Measurements from ENCODE around the gene ANKRD49.

The ANKRD49 gene

DNA sequence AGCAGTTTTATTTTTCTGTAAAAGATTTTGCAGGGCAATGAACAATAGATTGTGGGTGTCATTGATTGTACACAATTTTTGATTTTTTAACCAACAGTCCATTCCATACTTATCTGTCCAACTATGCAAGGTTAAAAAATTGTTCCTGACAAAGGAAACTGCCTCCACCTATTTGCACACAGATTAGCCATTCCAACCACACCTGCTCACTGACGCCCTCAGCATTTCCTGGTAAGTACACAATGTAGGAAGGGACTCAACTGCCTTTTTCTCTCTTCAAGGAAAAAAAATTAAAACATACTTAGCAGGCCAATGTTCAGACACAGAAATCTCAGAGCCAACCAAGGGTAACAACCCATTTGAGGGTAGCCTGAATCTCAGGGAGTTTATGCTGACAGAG, 45.6 kb downstream of the ANKRD49 start:
- no peaks in the 10 kb centered on the region for H3K79me2 ChIP-seq (ENCODE audit: low read length)
- H3K9me3 ChIP-seq (replicated peaks; ENCODE audit: insufficient read depth, low read length) = no peaks in the 10 kb centered on the region
- peaks cover 10% of the 10 kb centered on the region for H3F3A ChIP-seq (ENCODE audit: insufficient read depth, low read length)
- 0 out of 2 replicates have a peak, but pooled peaks cover 4% of the 10 kb centered on the region for H3K4me1 ChIP-seq (ENCODE audit: low read length)
- no peak overlapping the region for H3K9ac ChIP-seq (ENCODE audit: low read length)
- TF ChIP-seq EZH2 (optimal IDR thresholded peaks at IDR 0.05; ENCODE audit: low read depth, low read length) (no peak), EZH2phosphoT487 (IDR thresholded peaks at IDR 0.05; ENCODE audit: low read length) (no peak)
- TF ChIP-seq, protein P1, sequence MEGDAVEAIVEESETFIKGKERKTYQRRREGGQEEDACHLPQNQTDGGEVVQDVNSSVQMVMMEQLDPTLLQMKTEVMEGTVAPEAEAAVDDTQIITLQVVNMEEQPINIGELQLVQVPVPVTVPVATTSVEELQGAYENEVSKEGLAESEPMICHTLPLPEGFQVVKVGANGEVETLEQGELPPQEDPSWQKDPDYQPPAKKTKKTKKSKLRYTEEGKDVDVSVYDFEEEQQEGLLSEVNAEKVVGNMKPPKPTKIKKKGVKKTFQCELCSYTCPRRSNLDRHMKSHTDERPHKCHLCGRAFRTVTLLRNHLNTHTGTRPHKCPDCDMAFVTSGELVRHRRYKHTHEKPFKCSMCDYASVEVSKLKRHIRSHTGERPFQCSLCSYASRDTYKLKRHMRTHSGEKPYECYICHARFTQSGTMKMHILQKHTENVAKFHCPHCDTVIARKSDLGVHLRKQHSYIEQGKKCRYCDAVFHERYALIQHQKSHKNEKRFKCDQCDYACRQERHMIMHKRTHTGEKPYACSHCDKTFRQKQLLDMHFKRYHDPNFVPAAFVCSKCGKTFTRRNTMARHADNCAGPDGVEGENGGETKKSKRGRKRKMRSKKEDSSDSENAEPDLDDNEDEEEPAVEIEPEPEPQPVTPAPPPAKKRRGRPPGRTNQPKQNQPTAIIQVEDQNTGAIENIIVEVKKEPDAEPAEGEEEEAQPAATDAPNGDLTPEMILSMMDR (IDR thresholded peaks at IDR 0.05; ENCODE audit: low read length) = no peak
- H4K20me1 ChIP-seq (ENCODE audit: insufficient read depth, low read length) = no peaks in the 10 kb centered on the region
- no peak overlapping the region for H3K4me2 ChIP-seq (ENCODE audit: low read depth, low read length)
- H2AFZ ChIP-seq (ENCODE audit: low read length) = no peak overlapping the region
- H3K27me3 ChIP-seq (replicated peaks; ENCODE audit: insufficient read depth, low read length) = no peaks in the 10 kb centered on the region
- H3K9me2 ChIP-seq (replicated peaks; ENCODE audit: insufficient read depth, low read length) = no peaks in the 10 kb centered on the region
- H3K4me3 ChIP-seq (ENCODE audit: low read length) = no peak overlapping the region
- H3K27ac ChIP-seq (ENCODE audit: low read length) = no peak overlapping the region
- no peaks in the 10 kb centered on the region for H3K36me3 ChIP-seq (replicated peaks; ENCODE audit: insufficient read depth, low read length)
- DNase-seq = no peak

DNA sequence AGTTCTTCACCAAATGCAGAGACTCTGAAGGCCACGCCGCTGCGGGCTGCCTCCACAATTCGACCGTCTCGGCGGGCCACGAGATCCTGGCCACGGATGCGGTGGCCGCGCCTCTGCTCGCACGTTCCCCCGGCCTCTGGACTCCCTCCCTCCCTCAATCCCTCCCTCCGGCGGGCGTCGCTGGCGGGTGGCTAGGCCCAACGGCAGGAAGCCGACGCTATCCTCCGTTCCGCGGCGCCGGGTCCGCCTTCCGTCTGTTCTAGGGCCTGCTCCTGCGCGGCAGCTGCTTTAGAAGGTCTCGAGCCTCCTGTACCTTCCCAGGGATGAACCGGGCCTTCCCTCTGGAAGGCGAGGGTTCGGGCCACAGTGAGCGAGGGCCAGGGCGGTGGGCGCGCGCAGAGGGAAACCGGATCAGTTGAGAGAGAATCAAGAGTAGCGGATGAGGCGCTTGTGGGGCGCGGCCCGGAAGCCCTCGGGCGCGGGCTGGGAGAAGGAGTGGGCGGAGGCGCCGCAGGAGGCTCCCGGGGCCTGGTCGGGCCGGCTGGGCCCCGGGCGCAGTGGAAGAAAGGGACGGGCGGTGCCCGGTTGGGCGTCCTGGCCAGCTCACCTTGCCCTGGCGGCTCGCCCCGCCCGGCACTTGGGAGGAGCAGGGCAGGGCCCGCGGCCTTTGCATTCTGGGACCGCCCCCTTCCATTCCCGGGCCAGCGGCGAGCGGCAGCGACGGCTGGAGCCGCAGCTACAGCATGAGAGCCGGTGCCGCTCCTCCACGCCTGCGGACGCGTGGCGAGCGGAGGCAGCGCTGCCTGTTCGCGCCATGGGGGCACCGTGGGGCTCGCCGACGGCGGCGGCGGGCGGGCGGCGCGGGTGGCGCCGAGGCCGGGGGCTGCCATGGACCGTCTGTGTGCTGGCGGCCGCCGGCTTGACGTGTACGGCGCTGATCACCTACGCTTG, 50.2 kb downstream of the ANKRD49 start, which contains the start of gene FUT4:
Gene FUT4, plus strand, starts transcription at position 227 of the 951 bp plus-strand sequence. Its CDS starts 213 bp downstream, at position 440.
- TF ChIP-seq EZH2 (optimal IDR thresholded peaks at IDR 0.05; ENCODE audit: low read depth, low read length) (no peak), EZH2phosphoT487 (IDR thresholded peaks at IDR 0.05; ENCODE audit: low read length) (no peak)
- TF ChIP-seq, protein P1 (IDR thresholded peaks at IDR 0.05; ENCODE audit: low read length) = no peak
- no peaks in the 10 kb centered on the region for H3K9me3 ChIP-seq (replicated peaks; ENCODE audit: insufficient read depth, low read length)
- H3K4me2 ChIP-seq (ENCODE audit: low read depth, low read length) = peak within 1 kb of the TSS; percentile 82
- H2AFZ ChIP-seq (ENCODE audit: low read length) = peak within 1 kb of the TSS; percentile 99
- peak; percentile 85 for DNase-seq
- H3K4me3 ChIP-seq (ENCODE audit: low read length) = peak within 1 kb of the TSS; percentile 73
- no peaks in the 10 kb centered on the region for H3K79me2 ChIP-seq (ENCODE audit: low read length)
- H3K27ac ChIP-seq (ENCODE audit: low read length) = peak within 1 kb of the TSS; percentile 92
- H3F3A ChIP-seq (ENCODE audit: insufficient read depth, low read length) = peaks cover 10% of the 10 kb centered on the region
- H3K9ac ChIP-seq (ENCODE audit: low read length) = peak within 1 kb of the TSS; percentile 91
- 0 out of 2 replicates have a peak, but pooled peaks cover 4% of the 10 kb centered on the region for H3K4me1 ChIP-seq (ENCODE audit: low read length)
- H4K20me1 ChIP-seq (ENCODE audit: insufficient read depth, low read length) = no peaks in the 10 kb centered on the region
- no peaks in the 10 kb centered on the region for H3K9me2 ChIP-seq (replicated peaks; ENCODE audit: insufficient read depth, low read length)
- no peaks in the 10 kb centered on the region for H3K36me3 ChIP-seq (replicated peaks; ENCODE audit: insufficient read depth, low read length)
- H3K27me3 ChIP-seq (replicated peaks; ENCODE audit: insufficient read depth, low read length) = no peaks in the 10 kb centered on the region

DNA sequence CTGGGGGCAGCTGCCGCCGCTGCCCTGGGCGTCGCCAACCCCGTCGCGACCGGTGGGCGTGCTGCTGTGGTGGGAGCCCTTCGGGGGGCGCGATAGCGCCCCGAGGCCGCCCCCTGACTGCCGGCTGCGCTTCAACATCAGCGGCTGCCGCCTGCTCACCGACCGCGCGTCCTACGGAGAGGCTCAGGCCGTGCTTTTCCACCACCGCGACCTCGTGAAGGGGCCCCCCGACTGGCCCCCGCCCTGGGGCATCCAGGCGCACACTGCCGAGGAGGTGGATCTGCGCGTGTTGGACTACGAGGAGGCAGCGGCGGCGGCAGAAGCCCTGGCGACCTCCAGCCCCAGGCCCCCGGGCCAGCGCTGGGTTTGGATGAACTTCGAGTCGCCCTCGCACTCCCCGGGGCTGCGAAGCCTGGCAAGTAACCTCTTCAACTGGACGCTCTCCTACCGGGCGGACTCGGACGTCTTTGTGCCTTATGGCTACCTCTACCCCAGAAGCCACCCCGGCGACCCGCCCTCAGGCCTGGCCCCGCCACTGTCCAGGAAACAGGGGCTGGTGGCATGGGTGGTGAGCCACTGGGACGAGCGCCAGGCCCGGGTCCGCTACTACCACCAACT, 51.0 kb downstream of the ANKRD49 start:
- Histone ChIP-seq H3K9me2 (replicated peaks; ENCODE audit: insufficient read depth, low read length) (no peaks in the 10 kb centered on the region), H3K4me3 (ENCODE audit: low read length) (peak overlapping the region; percentile 73; the same call in 1 of the 2 replicates), H3K4me2 (ENCODE audit: low read depth, low read length) (no peak overlapping the region), H3K27me3 (replicated peaks; ENCODE audit: insufficient read depth, low read length) (no peaks in the 10 kb centered on the region), H2AFZ (ENCODE audit: low read length) (no peak overlapping the region), H3K27ac (ENCODE audit: low read length) (no peak overlapping the region), H3K36me3 (replicated peaks; ENCODE audit: insufficient read depth, low read length) (no peaks in the 10 kb centered on the region), H3K9ac (ENCODE audit: low read length) (no peak overlapping the region), H3F3A (ENCODE audit: insufficient read depth, low read length) (peaks cover 10% of the 10 kb centered on the region), H3K4me1 (ENCODE audit: low read length) (0 out of 2 replicates have a peak, but pooled peaks cover 4% of the 10 kb centered on the region), H3K9me3 (replicated peaks; ENCODE audit: insufficient read depth, low read length) (no peaks in the 10 kb centered on the region), H3K79me2 (ENCODE audit: low read length) (no peaks in the 10 kb centered on the region), H4K20me1 (ENCODE audit: insufficient read depth, low read length) (no peaks in the 10 kb centered on the region)
- DNase-seq = no peak
- TF ChIP-seq, protein P1 (IDR thresholded peaks at IDR 0.05; ENCODE audit: low read length) = no peak
- TF ChIP-seq EZH2phosphoT487 (IDR thresholded peaks at IDR 0.05; ENCODE audit: low read length) (no peak), EZH2 (optimal IDR thresholded peaks at IDR 0.05; ENCODE audit: low read depth, low read length) (no peak)
